ENCODE measurements around the gene PLXNA2.
A peak's percentile ranks its signal among the peaks of the same experiment; 100 is the strongest.

Gene PLXNA2

DNA sequence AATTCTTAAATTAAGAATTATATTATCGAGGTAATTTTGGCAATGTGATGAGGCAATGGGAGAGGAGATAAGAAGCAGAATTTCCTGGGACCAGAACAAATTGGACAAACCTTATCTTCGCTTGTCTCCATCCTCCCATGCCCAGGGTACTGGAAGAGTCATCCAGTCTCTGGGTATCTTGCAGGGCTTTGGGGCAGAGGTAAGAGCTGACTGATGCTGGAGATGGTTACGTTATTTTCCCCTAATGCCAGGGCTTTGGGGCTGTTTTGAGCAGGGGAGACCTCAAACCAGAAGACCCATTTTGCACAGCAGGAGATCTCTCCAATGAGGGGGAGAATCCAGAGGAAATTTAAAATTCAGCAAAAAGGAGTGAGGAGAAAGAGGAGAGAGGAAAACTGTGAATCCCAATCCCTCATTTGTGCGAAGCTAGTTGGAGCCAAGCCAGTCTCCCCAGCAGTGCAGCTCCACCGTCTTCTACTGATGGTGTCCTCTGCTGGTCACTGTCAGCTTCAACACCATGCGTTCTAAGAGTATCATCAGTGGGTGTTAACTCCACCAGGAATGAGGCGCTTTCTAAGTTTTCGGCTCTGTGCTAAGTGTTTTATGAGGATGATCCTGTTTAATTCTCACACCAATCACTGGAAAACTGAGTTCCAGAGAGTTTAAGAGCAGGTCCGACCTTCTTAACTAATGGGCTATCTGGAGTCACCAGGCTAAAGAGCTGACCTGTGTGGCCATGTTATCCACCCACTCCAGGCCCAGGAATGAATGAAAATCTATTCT is 246.5 kb downstream of the PLXNA2 start:
- H3K4me3 Mint-ChIP-seq: no peak overlapping the region
- TF ChIP-seq, protein P1, sequence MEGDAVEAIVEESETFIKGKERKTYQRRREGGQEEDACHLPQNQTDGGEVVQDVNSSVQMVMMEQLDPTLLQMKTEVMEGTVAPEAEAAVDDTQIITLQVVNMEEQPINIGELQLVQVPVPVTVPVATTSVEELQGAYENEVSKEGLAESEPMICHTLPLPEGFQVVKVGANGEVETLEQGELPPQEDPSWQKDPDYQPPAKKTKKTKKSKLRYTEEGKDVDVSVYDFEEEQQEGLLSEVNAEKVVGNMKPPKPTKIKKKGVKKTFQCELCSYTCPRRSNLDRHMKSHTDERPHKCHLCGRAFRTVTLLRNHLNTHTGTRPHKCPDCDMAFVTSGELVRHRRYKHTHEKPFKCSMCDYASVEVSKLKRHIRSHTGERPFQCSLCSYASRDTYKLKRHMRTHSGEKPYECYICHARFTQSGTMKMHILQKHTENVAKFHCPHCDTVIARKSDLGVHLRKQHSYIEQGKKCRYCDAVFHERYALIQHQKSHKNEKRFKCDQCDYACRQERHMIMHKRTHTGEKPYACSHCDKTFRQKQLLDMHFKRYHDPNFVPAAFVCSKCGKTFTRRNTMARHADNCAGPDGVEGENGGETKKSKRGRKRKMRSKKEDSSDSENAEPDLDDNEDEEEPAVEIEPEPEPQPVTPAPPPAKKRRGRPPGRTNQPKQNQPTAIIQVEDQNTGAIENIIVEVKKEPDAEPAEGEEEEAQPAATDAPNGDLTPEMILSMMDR (IDR thresholded peaks at IDR 0.05; ENCODE audit: unreplicated experiment in 3 of 3): peak; percentile 68 to 79 (median 77)
- peaks cover 23% of the 10 kb centered on the region for H3K27me3 Mint-ChIP-seq (ENCODE audit: low read depth)
- H3K4me1 Mint-ChIP-seq: peaks cover 22% of the 10 kb centered on the region
- H3K27ac Mint-ChIP-seq: peak overlapping the region in 1 of 3 experiments; percentile 12
- H3K36me3 Mint-ChIP-seq (ENCODE audit: low read depth): no peaks in the 10 kb centered on the region
- peaks cover 22% of the 10 kb centered on the region for H3K9me3 Mint-ChIP-seq

GRCh38 chr1:207996636-207997035 is 247.5 kb downstream of the PLXNA2 start:
- peaks cover 24% of the 10 kb centered on the region for H3K4me1 Mint-ChIP-seq
- H3K4me3 Mint-ChIP-seq: no peak overlapping the region
- H3K27ac Mint-ChIP-seq: no peak overlapping the region
- peaks cover 19% of the 10 kb centered on the region for H3K9me3 Mint-ChIP-seq
- TF ChIP-seq, protein P1 (IDR thresholded peaks at IDR 0.05; ENCODE audit: unreplicated experiment in 3 of 3): no peak
- no peaks in the 10 kb centered on the region for H3K36me3 Mint-ChIP-seq (ENCODE audit: low read depth)
- H3K27me3 Mint-ChIP-seq (ENCODE audit: low read depth): peaks cover 17% of the 10 kb centered on the region

GRCh38 chr1:207995576-207995975 is 248.6 kb downstream of the PLXNA2 start:
- H3K4me3 Mint-ChIP-seq: no peak overlapping the region

DNA sequence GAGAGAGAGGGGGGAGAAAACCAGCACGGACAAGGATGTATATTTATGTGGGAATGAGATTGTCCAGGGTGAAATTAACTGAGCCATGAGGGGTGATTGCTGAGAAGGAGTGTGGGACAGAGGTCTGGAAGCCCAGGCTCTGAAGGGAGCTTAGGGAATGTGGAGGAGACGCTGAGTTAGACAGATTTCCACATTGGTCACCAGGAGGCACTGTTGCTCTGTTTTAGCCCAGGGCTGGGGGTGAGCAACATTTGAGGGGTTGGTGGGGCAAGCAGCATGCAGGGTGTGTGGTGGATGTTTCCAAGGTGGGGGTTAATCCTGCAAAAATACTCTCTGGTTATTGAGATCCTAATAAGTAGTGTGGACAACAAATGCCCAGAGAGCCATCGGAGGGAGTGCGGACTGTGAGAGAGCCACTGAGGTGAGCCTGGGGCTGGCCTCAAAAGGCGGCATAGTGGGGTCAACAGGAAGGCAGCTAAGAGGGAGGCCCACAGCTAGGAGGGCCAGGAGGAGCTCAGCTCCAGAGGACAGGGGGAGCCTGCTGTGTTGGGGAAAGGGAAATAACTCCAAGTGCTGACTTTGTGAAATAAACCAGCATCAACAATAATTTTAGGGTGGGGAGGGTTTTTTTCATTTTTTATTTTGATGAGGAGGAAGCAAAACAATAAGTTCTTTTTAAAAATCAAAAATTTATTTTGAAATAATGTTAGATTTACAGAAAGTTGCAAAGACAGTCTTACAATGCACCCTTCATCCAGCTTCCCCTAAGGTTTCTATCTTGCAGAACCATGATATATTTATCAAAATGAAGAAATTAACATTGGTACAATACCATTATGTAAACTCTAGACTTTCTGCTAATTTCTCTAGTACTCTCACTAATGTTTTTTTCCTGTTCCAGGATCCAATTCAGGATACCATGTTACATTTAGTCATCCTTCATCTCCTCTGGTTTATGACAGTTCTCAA is 250.4 kb downstream of the PLXNA2 start:
- H3K36me3 Mint-ChIP-seq (ENCODE audit: low read depth): no peaks in the 10 kb centered on the region
- TF ChIP-seq, protein P1 (IDR thresholded peaks at IDR 0.05; ENCODE audit: unreplicated experiment in 3 of 3): no peak
- H3K9me3 Mint-ChIP-seq: peaks cover 19% of the 10 kb centered on the region
- H3K4me3 Mint-ChIP-seq: no peak overlapping the region
- H3K27me3 Mint-ChIP-seq (ENCODE audit: low read depth): peaks cover 25% of the 10 kb centered on the region
- H3K4me1 Mint-ChIP-seq: peaks cover 29% of the 10 kb centered on the region
- H3K27ac Mint-ChIP-seq: peak overlapping the region in 2 of 3 experiments; percentile 15 to 53

More at GRCh38 chr1:207995576-207995975, 248.6 kb downstream of the PLXNA2 start:
- Mint-ChIP-seq H3K4me1 (peaks cover 24% of the 10 kb centered on the region), H3K9me3 (peaks cover 19% of the 10 kb centered on the region), H3K36me3 (ENCODE audit: low read depth) (no peaks in the 10 kb centered on the region), H3K27me3 (ENCODE audit: low read depth) (peaks cover 19% of the 10 kb centered on the region), H3K27ac (peak overlapping the region; percentile 5 to 27 (median 12))
- TF ChIP-seq, protein P1 (IDR thresholded peaks at IDR 0.05; ENCODE audit: unreplicated experiment in 3 of 3): no peak

DNA sequence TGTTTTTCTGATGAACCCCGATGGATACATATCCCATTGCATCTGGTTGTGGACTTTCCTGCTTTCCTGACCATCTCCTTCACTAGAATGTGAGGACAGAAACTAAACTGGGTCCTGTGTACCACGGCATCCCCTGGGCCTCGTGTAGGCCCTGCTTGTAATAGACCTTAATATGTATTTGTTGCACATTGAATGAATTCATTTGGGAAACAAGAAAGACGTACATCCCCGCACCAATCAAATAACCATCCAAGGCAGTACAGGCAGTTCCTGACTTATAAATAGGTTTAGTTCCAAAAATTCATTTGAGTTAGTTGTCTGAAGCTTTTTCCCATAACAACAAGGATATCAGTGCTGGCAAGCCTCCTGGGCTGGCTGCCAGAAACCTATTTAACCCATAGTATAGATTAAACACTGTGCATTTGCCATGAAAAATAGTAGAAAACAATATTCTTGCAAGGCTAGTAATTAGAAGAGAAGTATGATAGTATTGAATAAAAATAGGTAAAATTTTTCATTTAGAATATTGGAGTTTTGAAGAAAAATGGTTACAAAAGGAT is 251.4 kb downstream of the PLXNA2 start:
- peaks cover 19% of the 10 kb centered on the region for H3K27me3 Mint-ChIP-seq (ENCODE audit: low read depth)
- peaks cover 19% of the 10 kb centered on the region for H3K9me3 Mint-ChIP-seq
- H3K4me3 Mint-ChIP-seq: no peak overlapping the region
- peaks cover 28% of the 10 kb centered on the region for H3K4me1 Mint-ChIP-seq
- H3K27ac Mint-ChIP-seq: peak overlapping the region in 2 of 3 experiments; percentile 35 to 53
- TF ChIP-seq, protein P1 (IDR thresholded peaks at IDR 0.05; ENCODE audit: unreplicated experiment in 3 of 3): no peak
- no peaks in the 10 kb centered on the region for H3K36me3 Mint-ChIP-seq (ENCODE audit: low read depth)

Measured in nephron (organoid).